Ovary (tissue), 3 donors: ENCODE results near the gene CD8B2.

Experiments
- CTCF ChIP-seq, 3 donors: fragments of 450-650 bp in 2 of 3; fragments of 200-600 bp in 1 of 3; IDR thresholded peaks; one replicate each; pipeline versions ENCODE4 v1.5.1 to v1.8.0; 2016 to 2022; ENCODE audit warnings: antibody characterized with exemption in 3 of 3, mild to moderate bottlenecking in 1 of 3
- EP300 ChIP-seq: sonication (generic); formaldehyde crosslinking; IDR thresholded peaks from one replicate; pipeline ENCODE4 v1.6.1; 2017; ENCODE audit warnings: antibody characterized with exemption
- POLR2A ChIP-seq: fragments of 450-650 bp; IDR thresholded peaks from one replicate; pipeline ENCODE4 v1.6.1; 2017; ENCODE audit warnings: antibody characterized with exemption, mild to moderate bottlenecking, moderate library complexity
- donor health status: DM: no; HTN: no; CAD: no.

- TF ChIP-seq CTCF (IDR thresholded peaks at IDR 0.05) (no peak), EP300 (no peak), POLR2A (no peak)
Measured at GRCh38 chr2:106561356-106561755, 74.2 kb downstream of the CD8B2 start.
